Small intestine (tissue), 7 donors: ENCODE data around the gene POLE3. TPM values are rescaled to one million over a fixed set of nuclear protein-coding genes. Genes with fewer than 3 reads are reported as not detected.
A peak's percentile ranks its signal among the peaks of the same experiment; 100 is the strongest.
"Not testable (repeated sequence)": the region's sequence is repeated elsewhere in the genome, so short reads cannot be mapped to it uniquely, and the experiment has no call there.

Source experiments
- DNase-seq, 2 donors: peaks; one replicate each; pipeline versions ENCODE4 v3.0.0 to v3.0.0-alpha.2; 2013
- FAIRE-seq: peaks from 2 replicates; lab custom pipeline; 2012; peaks lifted over from hg19 to GRCh38; lab: Jason Lieb, UNC
- H3K27ac ChIP-seq, 3 donors: one replicate each; pipeline ENCODE4 v1.5.1; 2013; ENCODE audit warnings: low read length in 2 of 3, mild to moderate bottlenecking in 2 of 3, control low read depth in 1 of 3, inconsistent platforms in 1 of 3, low read depth in 1 of 3, moderate library complexity in 1 of 3
- H3K27me3 ChIP-seq, 3 donors: one replicate each; pipeline ENCODE4 v1.6.1; 2013; ENCODE audit warnings: low read length in 3 of 3, inconsistent platforms in 1 of 3; ENCODE audit not compliant: control insufficient read depth in 3 of 3, insufficient read depth in 3 of 3
- H3K36me3 ChIP-seq, 3 donors: one replicate each; pipeline ENCODE4 v1.6.1; 2013; ENCODE audit warnings: low read length in 3 of 3, inconsistent platforms in 1 of 3, low read depth in 1 of 3, mild to moderate bottlenecking in 1 of 3, moderate library complexity in 1 of 3; ENCODE audit not compliant: control insufficient read depth in 3 of 3, insufficient read depth in 2 of 3
- H3K4me1 ChIP-seq, 3 donors: one replicate each; pipeline ENCODE4 v1.6.1; 2013; ENCODE audit warnings: low read length in 2 of 3, inconsistent platforms in 1 of 3, low read depth in 1 of 3, mild to moderate bottlenecking in 1 of 3, moderate library complexity in 1 of 3; ENCODE audit not compliant: control insufficient read depth in 3 of 3, insufficient read depth in 2 of 3
- H3K4me3 ChIP-seq, 3 donors: one replicate each; pipeline ENCODE4 v1.5.1; 2013; ENCODE audit warnings: low read length in 3 of 3, control low read depth in 1 of 3, inconsistent platforms in 1 of 3, low read depth in 1 of 3, mild to moderate bottlenecking in 1 of 3, moderate library complexity in 1 of 3
- H3K9me3 ChIP-seq, 2 donors: one replicate each; pipeline ENCODE4 v1.6.1; 2013; ENCODE audit warnings: low read depth in 1 of 2, low read length in 1 of 2; ENCODE audit not compliant: control insufficient read depth in 2 of 2, insufficient read depth in 1 of 2
- WGBS, 3 donors: extraction: QIAGEN DNeasy Blood & Tissue Kit; methylation state at CpG; one replicate each; pipeline ENCODE4 v1.1.7; 2013; 5-methylcytosine and 5-hydroxymethylcytosine counted together
- polyA plus RNA-seq, 4 donors: library from polyadenylated mRNA; stranded (reverse) in 3 of 4; unstranded in 1 of 4; fragments of 200-250 nt in 3 of 4; fragments of 120-200 nt in 1 of 4; gene quantifications; one replicate each; pipeline versions ENCODE4 v1.2.1 to v1.2.3, GENCODE V29; 2013
- donor health status: healthy with polysubstance abuse.
- donor health status: control.
- donor health status: control.
- donor health status: Bipolar disorder and iron deficiency.
- donor health status: healthy.

POLE3 gene
- polyA plus RNA-seq, 4 donors, result 15.7 to 50.2 (median 31.6) TPM

- WGBS, 3 donors, result 16 to 50% (median 34%) methylated on average over 24 of the region's 24 CpGs
- Histone ChIP-seq H3K27ac (peak overlapping the region; percentile 47 to 94 (median 85)), H3K4me1 (peaks cover 3 to 53% (median 5%) of the 10 kb centered on the region in 3 donors), H3K36me3 (peaks cover 0 to 11% (median 5%) of the 10 kb centered on the region in 3 donors)
- H3K4me3 ChIP-seq, H3K9me3 ChIP-seq, FAIRE-seq, H3K27me3 ChIP-seq: not testable (repeated sequence)
- DNase-seq, result peak; percentile 51 to 80
Measured at GRCh38 chr9:113379094-113379828, 31.2 kb downstream of the POLE3 start.

GRCh38 chr9:113376634-113377567 is 33.6 kb downstream of the POLE3 start, which contains the start of gene HDHD3:
Gene HDHD3, minus strand, starts transcription at chr9:113376986. Its CDS starts 2,632 bp downstream, at chr9:113374354.
- Histone ChIP-seq H3K36me3 (peaks cover 4 to 34% (median 14%) of the 10 kb centered on the region in 3 donors), H3K9me3 (no peaks in the 10 kb centered on the region), H3K27ac (peak within 1 kb of the TSS; percentile 95 to 100 (median 97)), H3K4me3 (peak within 1 kb of the TSS; percentile 78 to 100 (median 87)), H3K4me1 (peaks cover 5 to 61% (median 7%) of the 10 kb centered on the region in 3 donors), H3K27me3 (no peaks in the 10 kb centered on the region)
- FAIRE-seq (no peak), DNase-seq (peak; percentile 93 to 94)
- 0 to 1% (median 1%) methylated on average over 52 to 74 of the region's 74 CpGs for WGBS, 3 donors

- peak; percentile 95 to 99 for DNase-seq
- H3K4me3 ChIP-seq, result peak overlapping the region in 2 of 3 donors; percentile 87 to 100
- H3K36me3 ChIP-seq, result peaks cover 4 to 37% (median 14%) of the 10 kb centered on the region in 3 donors
- peaks cover 5 to 61% (median 7%) of the 10 kb centered on the region in 3 donors for H3K4me1 ChIP-seq
- H3K27me3 ChIP-seq, result no peaks in the 10 kb centered on the region
- peak overlapping the region; percentile 94 to 100 (median 97) for H3K27ac ChIP-seq
- H3K9me3 ChIP-seq, result no peaks in the 10 kb centered on the region
- FAIRE-seq, result no peak
- 26 to 63% (median 42%) methylated on average over 6 of the region's 6 CpGs for WGBS, 3 donors
Measured at GRCh38 chr9:113375057-113376023, 35.1 kb downstream of the POLE3 start.

- Histone ChIP-seq H3K9me3 (no peaks in the 10 kb centered on the region), H3K36me3 (peaks cover 4 to 44% (median 14%) of the 10 kb centered on the region in 3 donors), H3K4me1 (peaks cover 2 to 50% (median 7%) of the 10 kb centered on the region in 3 donors), H3K27ac (peak overlapping the region; percentile 12 to 100 (median 28)), H3K4me3 (peak overlapping the region in 2 of 3 donors; percentile 87 to 100), H3K27me3 (no peaks in the 10 kb centered on the region)
- peak in 1 of 2 donors; percentile 23 for DNase-seq
- FAIRE-seq, result no peak
- WGBS, 3 donors, result 29 to 67% (median 43%) methylated on average over 24 of the region's 24 CpGs
Measured at GRCh38 chr9:113373676-113374392, 36.6 kb downstream of the POLE3 start.

GRCh38 chr9:113373256-113373655 is 37.2 kb downstream of the POLE3 start:
- Histone ChIP-seq H3K27me3 (no peaks in the 10 kb centered on the region), H3K4me3 (peak overlapping the region in 2 of 3 donors; percentile 87 to 100), H3K4me1 (peaks cover 2 to 45% (median 7%) of the 10 kb centered on the region in 3 donors), H3K9me3 (no peaks in the 10 kb centered on the region), H3K36me3 (peaks cover 4 to 48% (median 14%) of the 10 kb centered on the region in 3 donors), H3K27ac (peak overlapping the region in 2 of 3 donors; percentile 28 to 100)
- DNase-seq, result peak; percentile 75 to 82
- WGBS, 3 donors, result 30 to 55% (median 54%) methylated on average over 3 of the region's 3 CpGs
- FAIRE-seq, result no peak

- WGBS, 3 donors, result 75 to 85% (median 85%) methylated on average over 5 of the region's 5 CpGs
- Histone ChIP-seq H3K4me1 (peaks cover 2 to 42% (median 7%) of the 10 kb centered on the region in 3 donors), H3K9me3 (no peaks in the 10 kb centered on the region), H3K36me3 (peaks cover 4 to 54% (median 14%) of the 10 kb centered on the region in 3 donors), H3K4me3 (no peak overlapping the region), H3K27ac (peak overlapping the region in 1 of 3 donors; percentile 15), H3K27me3 (no peaks in the 10 kb centered on the region)
- no peak for FAIRE-seq
- no peak for DNase-seq
Measured at GRCh38 chr9:113372059-113372458, 38.4 kb downstream of the POLE3 start.

GRCh38 chr9:113370806-113371325 is 39.6 kb downstream of the POLE3 start:
- 12 to 60% (median 34%) methylated on average over 8 of the region's 8 CpGs for WGBS, 3 donors
- DNase-seq, result peak in 1 of 2 donors; percentile 39
- no peaks in the 10 kb centered on the region for H3K27me3 ChIP-seq
- no peaks in the 10 kb centered on the region for H3K9me3 ChIP-seq
- no peak overlapping the region for H3K4me3 ChIP-seq
- no peak for FAIRE-seq
- peaks cover 2 to 42% (median 7%) of the 10 kb centered on the region in 3 donors for H3K4me1 ChIP-seq
- H3K27ac ChIP-seq, result no peak overlapping the region
- peaks cover 4 to 60% (median 14%) of the 10 kb centered on the region in 3 donors for H3K36me3 ChIP-seq
